Measurements from ENCODE around the gene TBX10.
"Not testable (repeated sequence)": the region's sequence is repeated elsewhere in the genome, so short reads cannot be mapped to it uniquely, and the experiment has no call there.

TBX10 gene

DNA sequence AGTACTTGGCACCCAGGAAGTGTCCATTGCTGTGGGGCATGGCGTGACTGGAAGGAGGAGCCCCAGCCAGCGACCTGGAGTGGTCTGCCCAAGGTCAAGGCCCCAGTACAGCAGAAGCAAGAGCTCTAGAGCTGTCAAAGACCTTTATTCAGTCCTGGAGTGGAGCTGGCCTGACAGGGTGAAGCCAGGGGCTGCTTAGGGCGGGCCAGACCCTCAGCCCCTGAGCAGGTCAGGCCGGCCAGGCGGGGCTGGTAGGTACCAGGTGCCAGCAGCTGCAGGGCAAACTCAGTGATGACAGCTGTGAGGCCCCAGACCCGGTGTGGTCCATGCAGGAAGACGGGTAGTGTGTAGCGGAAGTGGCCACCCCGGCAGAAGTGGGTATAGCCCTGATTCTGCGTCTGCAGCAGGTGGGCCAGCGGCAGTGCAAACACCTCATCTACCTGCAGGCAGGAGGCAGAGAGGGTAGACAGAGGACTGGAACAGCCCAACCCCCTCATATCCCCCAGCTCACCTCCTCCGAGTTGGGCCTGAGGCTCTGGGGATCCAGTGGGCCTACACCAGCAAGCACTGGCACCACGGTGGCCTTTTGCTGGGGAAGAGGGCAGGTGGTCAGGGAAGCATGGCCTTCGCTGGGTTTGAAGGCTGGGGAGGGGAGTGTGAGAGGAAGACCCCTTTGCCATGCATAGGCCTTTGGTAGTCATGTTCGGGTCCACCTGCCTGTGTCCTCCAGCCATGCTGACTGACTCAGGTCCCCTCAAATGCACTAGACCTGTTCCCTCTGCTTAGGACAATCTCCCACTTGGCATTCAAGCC is 11.5 kb downstream of the TBX10 start:
- no peak overlapping the region for H3K4me3 ChIP-seq
- H3K27ac ChIP-seq: no peak overlapping the region
- TF ChIP-seq, protein P1, sequence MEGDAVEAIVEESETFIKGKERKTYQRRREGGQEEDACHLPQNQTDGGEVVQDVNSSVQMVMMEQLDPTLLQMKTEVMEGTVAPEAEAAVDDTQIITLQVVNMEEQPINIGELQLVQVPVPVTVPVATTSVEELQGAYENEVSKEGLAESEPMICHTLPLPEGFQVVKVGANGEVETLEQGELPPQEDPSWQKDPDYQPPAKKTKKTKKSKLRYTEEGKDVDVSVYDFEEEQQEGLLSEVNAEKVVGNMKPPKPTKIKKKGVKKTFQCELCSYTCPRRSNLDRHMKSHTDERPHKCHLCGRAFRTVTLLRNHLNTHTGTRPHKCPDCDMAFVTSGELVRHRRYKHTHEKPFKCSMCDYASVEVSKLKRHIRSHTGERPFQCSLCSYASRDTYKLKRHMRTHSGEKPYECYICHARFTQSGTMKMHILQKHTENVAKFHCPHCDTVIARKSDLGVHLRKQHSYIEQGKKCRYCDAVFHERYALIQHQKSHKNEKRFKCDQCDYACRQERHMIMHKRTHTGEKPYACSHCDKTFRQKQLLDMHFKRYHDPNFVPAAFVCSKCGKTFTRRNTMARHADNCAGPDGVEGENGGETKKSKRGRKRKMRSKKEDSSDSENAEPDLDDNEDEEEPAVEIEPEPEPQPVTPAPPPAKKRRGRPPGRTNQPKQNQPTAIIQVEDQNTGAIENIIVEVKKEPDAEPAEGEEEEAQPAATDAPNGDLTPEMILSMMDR (IDR thresholded peaks at IDR 0.05): no peak
- DNase-seq (ENCODE audit: low spot score): no peak

- no peak for DNase-seq (ENCODE audit: low spot score)
- Histone ChIP-seq H3K4me3 (no peak overlapping the region), H3K27ac (no peak overlapping the region)
- TF ChIP-seq, protein P1 (IDR thresholded peaks at IDR 0.05): no peak
Observed at GRCh38 chr11:67627441-67627811, 12.1 kb downstream of the TBX10 start.

- DNase-seq (ENCODE audit: low spot score): no peak
- TF ChIP-seq, protein P1 (IDR thresholded peaks at IDR 0.05): no peak
- H3K27ac ChIP-seq: no peak overlapping the region
- no peak overlapping the region for H3K4me3 ChIP-seq
Observed at GRCh38 chr11:67626970-67627369, 12.6 kb downstream of the TBX10 start.

DNA sequence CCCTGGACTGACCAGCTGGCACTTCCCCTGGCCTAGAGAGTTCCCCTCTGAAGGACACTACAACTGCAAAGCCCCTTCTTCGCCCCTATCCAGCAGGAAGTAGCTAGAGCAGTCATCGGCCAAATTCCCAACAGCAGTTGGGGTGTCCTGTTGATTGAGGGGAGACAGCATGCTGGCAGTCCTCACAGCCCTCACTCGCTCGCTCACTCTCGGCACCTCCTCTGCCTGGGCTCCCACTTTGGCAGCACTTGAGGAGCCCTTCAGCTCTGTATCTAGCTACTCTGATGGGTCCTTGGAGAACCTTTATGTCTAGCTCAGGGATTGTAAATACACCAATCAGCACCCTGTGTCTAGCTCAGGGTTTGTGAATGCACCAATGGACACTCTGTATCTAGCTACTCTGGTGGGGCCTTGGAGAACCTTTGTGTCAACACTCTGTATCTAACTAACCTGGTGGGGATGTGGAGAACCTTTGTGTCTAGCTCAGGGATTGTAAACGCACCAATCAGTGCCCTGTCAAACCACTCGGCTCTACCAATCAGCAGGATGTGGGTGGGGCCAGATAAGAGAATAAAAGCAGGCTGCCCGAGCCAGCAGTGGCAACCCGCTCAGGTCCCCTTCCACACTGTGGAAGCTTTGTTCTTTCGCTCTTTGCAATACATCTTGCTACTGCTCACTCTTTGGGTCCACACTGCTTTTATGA is 13.3 kb downstream of the TBX10 start:
- DNase-seq (ENCODE audit: low spot score); H3K4me3 ChIP-seq; H3K27ac ChIP-seq: not testable (repeated sequence)

- not testable (repeated sequence) for H3K27ac ChIP-seq; DNase-seq (ENCODE audit: low spot score); H3K4me3 ChIP-seq
Observed at GRCh38 chr11:67623795-67624194, 15.8 kb downstream of the TBX10 start.

GRCh38 chr11:67622905-67623304 is 16.7 kb downstream of the TBX10 start:
- H3K27ac ChIP-seq; DNase-seq (ENCODE audit: low spot score): not testable (repeated sequence)

GRCh38 chr11:67621928-67622327 is 17.6 kb downstream of the TBX10 start:
- H3K4me3 ChIP-seq; DNase-seq (ENCODE audit: low spot score); H3K27ac ChIP-seq: not testable (repeated sequence)

More at GRCh38 chr11:67622905-67623304, 16.7 kb downstream of the TBX10 start:
- not testable (repeated sequence) for H3K4me3 ChIP-seq

DNA sequence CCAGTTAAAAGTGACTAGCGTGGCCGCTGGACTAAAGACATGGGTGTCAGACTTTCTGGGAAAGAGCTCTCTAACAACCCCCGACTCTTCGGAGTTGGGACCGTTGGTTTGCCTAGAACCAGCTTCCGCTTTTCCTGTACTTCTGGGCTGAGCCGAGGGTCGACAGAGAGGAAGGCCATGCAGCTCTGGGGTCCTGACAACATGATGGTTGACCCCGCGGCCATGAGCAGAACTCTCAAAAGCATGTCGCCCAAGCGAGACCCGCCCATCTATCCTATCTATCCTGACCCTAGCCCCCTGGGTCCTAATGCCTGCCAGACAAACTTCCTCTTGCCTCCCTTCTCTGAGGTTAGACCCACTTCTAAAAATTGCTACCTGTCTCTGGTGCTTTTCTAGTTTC is 18.9 kb downstream of the TBX10 start:
- H3K27ac ChIP-seq; H3K4me3 ChIP-seq; DNase-seq (ENCODE audit: low spot score): not testable (repeated sequence)

GRCh38 chr11:67619683-67620618 is 19.6 kb downstream of the TBX10 start:
- DNase-seq (ENCODE audit: low spot score); H3K4me3 ChIP-seq; H3K27ac ChIP-seq: not testable (repeated sequence)

DNA sequence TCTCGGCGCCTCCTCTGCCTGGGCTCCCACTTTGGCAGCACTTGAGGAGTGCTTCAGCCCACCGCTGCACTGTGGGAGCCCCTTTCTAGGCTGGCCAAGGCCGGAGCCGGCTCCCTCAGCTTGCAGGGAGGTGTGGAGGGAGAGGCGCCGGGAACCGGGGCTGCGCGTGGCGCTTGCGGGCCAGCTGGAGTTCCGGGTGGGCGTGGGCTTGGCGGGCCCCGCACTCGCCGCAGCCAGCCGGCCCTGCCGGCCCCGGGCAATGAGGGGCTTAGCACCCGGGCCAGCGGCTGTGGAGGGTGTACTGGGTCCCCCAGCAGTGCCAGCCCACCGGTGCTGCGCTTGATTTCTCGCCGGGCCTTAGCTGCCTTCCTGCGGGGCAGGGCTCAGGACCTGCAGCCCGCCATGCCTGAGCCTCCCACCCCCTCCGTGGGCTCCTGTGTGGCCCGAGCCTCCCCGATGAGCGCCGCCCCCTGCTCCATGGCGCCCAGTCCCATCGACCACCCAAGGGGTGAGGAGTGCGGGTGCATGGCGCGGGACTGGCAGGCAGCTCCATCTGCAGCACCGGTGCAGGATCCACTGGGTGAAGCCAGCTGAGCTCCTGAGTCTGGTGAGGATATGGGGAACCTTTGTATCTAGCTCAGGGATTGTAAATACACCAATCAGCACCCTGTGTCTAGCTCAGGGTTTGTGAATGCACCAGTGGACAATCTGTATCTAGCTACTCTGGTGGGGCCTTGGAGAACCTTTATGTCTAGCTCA is 20.5 kb downstream of the TBX10 start:
- not testable (repeated sequence) for H3K27ac ChIP-seq; DNase-seq (ENCODE audit: low spot score); H3K4me3 ChIP-seq
